Liver (tissue), 9 donors: Measurements from ENCODE around the gene CD46. TPM values are rescaled to one million over a fixed set of nuclear protein-coding genes. Genes with fewer than 3 reads are reported as not detected.

ENCODE experiments used
- DNase-seq: peaks from one replicate; pipeline ENCODE4 v3.0.0-alpha.2; 2017; ENCODE audit warnings: low spot score
- H3K27ac ChIP-seq, 2 donors: one replicate each; pipeline ENCODE4 v1.7.0; 2013; ENCODE audit warnings: inconsistent platforms in 2 of 2, low read length in 2 of 2, control low read depth in 1 of 2, low read depth in 1 of 2, mild to moderate bottlenecking in 1 of 2
- H3K27me3 ChIP-seq, 4 donors: one replicate each; pipeline versions ENCODE4 v1.6.1 to v1.7.0; 2013; ENCODE audit warnings: low read length in 3 of 4, inconsistent platforms in 1 of 4, mild to moderate bottlenecking in 1 of 4, moderate library complexity in 1 of 4; ENCODE audit not compliant: control insufficient read depth in 4 of 4, insufficient read depth in 4 of 4
- H3K36me3 ChIP-seq, 4 donors: one replicate each; pipeline versions ENCODE4 v1.6.1 to v1.7.0; 2013; ENCODE audit warnings: low read length in 3 of 4, mild to moderate bottlenecking in 3 of 4, low read depth in 1 of 4, moderate library complexity in 1 of 4; ENCODE audit not compliant: control insufficient read depth in 4 of 4, insufficient read depth in 3 of 4
- H3K4me1 ChIP-seq, 4 donors: one replicate each; pipeline versions ENCODE4 v1.6.1 to v1.7.0; 2013; ENCODE audit warnings: low read length in 3 of 4, mild to moderate bottlenecking in 3 of 4, moderate library complexity in 1 of 4; ENCODE audit not compliant: control insufficient read depth in 4 of 4, insufficient read depth in 4 of 4
- H3K4me3 ChIP-seq, 3 donors: one replicate each; pipeline versions ENCODE4 v1.6.1 to v1.7.0; 2013; ENCODE audit warnings: low read length in 3 of 3, control low read depth in 1 of 3, low read depth in 1 of 3, mild to moderate bottlenecking in 1 of 3
- H3K9ac ChIP-seq, 2 donors: one replicate each; pipeline ENCODE4 v1.7.0; 2013; ENCODE audit warnings: low read length in 2 of 2, mild to moderate bottlenecking in 2 of 2, moderate library complexity in 2 of 2, control low read depth in 1 of 2, low read depth in 1 of 2
- H3K9me3 ChIP-seq, 4 donors: one replicate each; pipeline versions ENCODE4 v1.6.1 to v1.7.0; 2013; ENCODE audit warnings: low read length in 3 of 4; ENCODE audit not compliant: control insufficient read depth in 4 of 4
- ATF3 ChIP-seq: IDR thresholded peaks from 2 replicates; pipeline ENCODE4 v1.6.1; 2016; ENCODE audit warnings: antibody characterized with exemption
- CTCF ChIP-seq: fragments of 150-350 bp; IDR thresholded peaks from 2 replicates; pipeline ENCODE4 v1.5.1; 2017; ENCODE audit warnings: improper control_type of control experiment, low read depth, low read length; ENCODE audit not compliant: missing input control
- EGR1 ChIP-seq, 2 donors: IDR thresholded peaks; 2 replicates each; pipeline ENCODE4 v1.6.1; 2016 to 2018; ENCODE audit warnings: antibody characterized with exemption in 2 of 2, low read depth in 2 of 2
- FOXA1 ChIP-seq: IDR thresholded peaks from 2 replicates; pipeline ENCODE4 v1.6.1; 2016; ENCODE audit warnings: antibody characterized with exemption
- FOXA2 ChIP-seq: IDR thresholded peaks from 2 replicates; pipeline ENCODE4 v1.6.1; 2016; ENCODE audit warnings: antibody characterized with exemption
- GABPA ChIP-seq, 2 donors: IDR thresholded peaks in 1 of 2; conservative IDR thresholded peaks in 1 of 2; 2 replicates each; pipeline ENCODE4 v1.6.1; 2016; ENCODE audit warnings: antibody characterized with exemption in 2 of 2, mild to moderate bottlenecking in 1 of 2, moderate library complexity in 1 of 2
- HNF4A ChIP-seq, 2 donors: conservative IDR thresholded peaks; 2 replicates each; pipeline ENCODE4 v1.6.1; 2016; ENCODE audit warnings: antibody characterized with exemption in 2 of 2, mild to moderate bottlenecking in 2 of 2
- HNF4G ChIP-seq: IDR thresholded peaks from 2 replicates; pipeline ENCODE4 v1.6.1; 2016; ENCODE audit warnings: antibody characterized with exemption
- JUND ChIP-seq, 2 donors: IDR thresholded peaks; 2 replicates each; pipeline ENCODE4 v1.6.1; 2016; ENCODE audit warnings: antibody characterized with exemption in 2 of 2
- MAX ChIP-seq: IDR thresholded peaks from 2 replicates; pipeline ENCODE4 v1.6.1; 2016; ENCODE audit warnings: antibody characterized with exemption
- NR2F2 ChIP-seq: IDR thresholded peaks from 2 replicates; pipeline ENCODE4 v1.6.1; 2016; ENCODE audit warnings: antibody characterized with exemption
- RAD21 ChIP-seq, 2 donors: IDR thresholded peaks; 2 replicates each; pipeline ENCODE4 v1.6.1; 2016; ENCODE audit warnings: antibody characterized with exemption in 2 of 2, mild to moderate bottlenecking in 2 of 2
- REST ChIP-seq: IDR thresholded peaks from 2 replicates; pipeline ENCODE4 v1.6.1; 2016; ENCODE audit warnings: antibody characterized with exemption, mild to moderate bottlenecking
- RXRA ChIP-seq, 2 donors: IDR thresholded peaks; 2 replicates each; pipeline ENCODE4 v1.6.1; 2017 to 2018; ENCODE audit warnings: antibody characterized with exemption in 2 of 2, mild to moderate bottlenecking in 1 of 2
- SP1 ChIP-seq: IDR thresholded peaks from 2 replicates; pipeline ENCODE4 v1.6.1; 2018; ENCODE audit warnings: antibody characterized with exemption, mild to moderate bottlenecking
- TAF1 ChIP-seq: conservative IDR thresholded peaks from 2 replicates; pipeline ENCODE4 v1.6.1; 2016; ENCODE audit warnings: antibody characterized with exemption, mild to moderate bottlenecking
- YY1 ChIP-seq: IDR thresholded peaks from 2 replicates; pipeline ENCODE4 v1.6.1; 2016; ENCODE audit warnings: antibody characterized with exemption, mild to moderate bottlenecking
- ZBTB33 ChIP-seq: IDR thresholded peaks from 2 replicates; pipeline ENCODE4 v1.6.1; 2016; ENCODE audit warnings: antibody characterized with exemption
- WGBS: extraction: QIAGEN DNeasy Blood & Tissue Kit; methylation state at CpG from one replicate; pipeline ENCODE4 v1.1.7; 2013; 5-methylcytosine and 5-hydroxymethylcytosine counted together
- polyA plus RNA-seq, 2 donors: library from polyadenylated mRNA; stranded (reverse) in 1 of 2; unstranded in 1 of 2; fragments of 200-250 nt in 1 of 2; fragments of >200 nt in 1 of 2; fragmentation: Nextera tagmentation in 1 of 2; extraction: Ambion mirVana in 1 of 2; gene quantifications; one replicate each; pipeline versions ENCODE4 v1.2.1 to v1.2.3, GENCODE V29; 2013 to 2015
- total RNA-seq, 2 donors: library from RNA; depleted of rRNA; stranded (reverse); fragments of >200 nt; gene quantifications; one replicate each; pipeline ENCODE4 v1.2.3, GENCODE V29; 2014
- donor health status: healthy.
- donor health status: healthy.
- donor health status: healthy.
- donor health status: healthy.
- donor health status: healthy.

Gene CD46
- total and polyA plus RNA-seq, 4 donors: 71.3 to 177 (median 121) TPM

- TF ChIP-seq NR2F2 (peak; percentile 21), RXRA (IDR thresholded peaks at IDR 0.05) (peak; percentile 41 to 56), YY1 (no peak), SP1 (peak; percentile 37), JUND (IDR thresholded peaks at IDR 0.05) (no peak)
- Histone ChIP-seq H3K27ac (peak overlapping the region; percentile 95 to 99), H3K4me3 (peak overlapping the region; percentile 47 to 74 (median 70)), H3K36me3 (no peaks in the 10 kb centered on the region), H3K9ac (peak overlapping the region; percentile 34 to 95), H3K9me3 (no peaks in the 10 kb centered on the region), H3K4me1 (peaks cover 23 to 53% (median 42%) of the 10 kb centered on the region in 4 donors), H3K27me3 (no peaks in the 10 kb centered on the region)
- DNase-seq: no peak
- 26% methylated on average over 18 of the region's 18 CpGs for WGBS
These were observed 74.1 kb downstream of the CD46 start for GRCh38 chr1:207825719-207826556.

- DNase-seq: no peak
- WGBS: 13% methylated on average over 18 of the region's 18 CpGs
- H3K27me3 ChIP-seq: no peaks in the 10 kb centered on the region
- peak overlapping the region; percentile 59 to 95 for H3K9ac ChIP-seq
- H3K9me3 ChIP-seq: no peaks in the 10 kb centered on the region
- H3K27ac ChIP-seq: peak overlapping the region; percentile 95 to 99
- peak overlapping the region; percentile 47 to 74 (median 70) for H3K4me3 ChIP-seq
- peak; percentile 69 for TF ChIP-seq REST
- no peak for TF ChIP-seq RAD21 (IDR thresholded peaks at IDR 0.05)
- no peak for TF ChIP-seq ATF3
- no peak for TF ChIP-seq JUND (IDR thresholded peaks at IDR 0.05)
- no peak for TF ChIP-seq GABPA (IDR thresholded peaks at IDR 0.05 in 1 of 2, conservative IDR thresholded peaks at IDR 0.05 in 1 of 2)
- TF ChIP-seq CTCF: no peak
- peak; percentile 66 for TF ChIP-seq YY1
- TF ChIP-seq SP1: peak; percentile 87
- peak; percentile 40 for TF ChIP-seq HNF4G
- TF ChIP-seq FOXA1: peak; percentile 74
- TF ChIP-seq NR2F2: peak; percentile 86
- TF ChIP-seq RXRA (IDR thresholded peaks at IDR 0.05): peak; percentile 54 to 61
- TF ChIP-seq HNF4A (conservative IDR thresholded peaks at IDR 0.05): peak; percentile 83
- peak; percentile 80 for TF ChIP-seq TAF1
- TF ChIP-seq MAX: peak; percentile 41
- TF ChIP-seq ZBTB33: no peak
- TF ChIP-seq FOXA2: peak; percentile 79
- no peak for TF ChIP-seq EGR1 (IDR thresholded peaks at IDR 0.05; ENCODE audit: low read depth in 2 of 2)
- no peaks in the 10 kb centered on the region for H3K36me3 ChIP-seq
- peaks cover 15 to 45% (median 35%) of the 10 kb centered on the region in 4 donors for H3K4me1 ChIP-seq
These were observed 75.0 kb downstream of the CD46 start for GRCh38 chr1:207826557-207827487.
